ENCODE results near the gene RMND5A.

DNA sequence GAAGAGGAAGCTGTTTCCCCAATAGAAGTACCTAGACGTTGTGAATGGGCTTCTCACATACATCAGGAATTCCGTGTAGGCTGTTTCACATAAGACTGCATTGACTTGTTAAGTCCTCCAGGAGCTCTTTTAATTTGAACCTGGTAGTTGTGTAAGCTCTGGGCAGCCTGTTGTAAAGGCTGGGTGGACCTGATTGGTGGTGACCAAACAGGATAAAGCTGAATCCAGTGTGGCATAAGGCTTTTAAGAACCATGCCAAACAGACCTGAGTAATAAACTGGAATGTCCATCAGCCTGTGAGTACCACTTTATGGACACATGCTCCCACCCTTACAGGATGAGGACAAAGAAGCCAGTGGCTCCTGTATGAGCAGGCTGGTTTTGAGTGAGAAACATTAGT lies 24.1 kb downstream of the RMND5A start:
- TF ChIP-seq, protein P1, sequence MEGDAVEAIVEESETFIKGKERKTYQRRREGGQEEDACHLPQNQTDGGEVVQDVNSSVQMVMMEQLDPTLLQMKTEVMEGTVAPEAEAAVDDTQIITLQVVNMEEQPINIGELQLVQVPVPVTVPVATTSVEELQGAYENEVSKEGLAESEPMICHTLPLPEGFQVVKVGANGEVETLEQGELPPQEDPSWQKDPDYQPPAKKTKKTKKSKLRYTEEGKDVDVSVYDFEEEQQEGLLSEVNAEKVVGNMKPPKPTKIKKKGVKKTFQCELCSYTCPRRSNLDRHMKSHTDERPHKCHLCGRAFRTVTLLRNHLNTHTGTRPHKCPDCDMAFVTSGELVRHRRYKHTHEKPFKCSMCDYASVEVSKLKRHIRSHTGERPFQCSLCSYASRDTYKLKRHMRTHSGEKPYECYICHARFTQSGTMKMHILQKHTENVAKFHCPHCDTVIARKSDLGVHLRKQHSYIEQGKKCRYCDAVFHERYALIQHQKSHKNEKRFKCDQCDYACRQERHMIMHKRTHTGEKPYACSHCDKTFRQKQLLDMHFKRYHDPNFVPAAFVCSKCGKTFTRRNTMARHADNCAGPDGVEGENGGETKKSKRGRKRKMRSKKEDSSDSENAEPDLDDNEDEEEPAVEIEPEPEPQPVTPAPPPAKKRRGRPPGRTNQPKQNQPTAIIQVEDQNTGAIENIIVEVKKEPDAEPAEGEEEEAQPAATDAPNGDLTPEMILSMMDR (conservative IDR thresholded peaks at IDR 0.05): no peak
- no peak for TF ChIP-seq ZFX (IDR thresholded peaks at IDR 0.05)

Data from C4-2B (cell line).